Inferior parietal cortex (tissue), 1 donor: ENCODE data around the gene MYCBP2.
A peak's percentile ranks its signal among the peaks of the same experiment; 100 is the strongest.
"Not testable (repeated sequence)": the region's sequence is repeated elsewhere in the genome, so short reads cannot be mapped to it uniquely, and the experiment has no call there.

Experiments
- DNase-seq: peaks from one replicate; pipeline ENCODE4 v3.0.0-alpha.2; 2016; ENCODE audit errors: extremely low spot score

MYCBP2 gene, protein sequence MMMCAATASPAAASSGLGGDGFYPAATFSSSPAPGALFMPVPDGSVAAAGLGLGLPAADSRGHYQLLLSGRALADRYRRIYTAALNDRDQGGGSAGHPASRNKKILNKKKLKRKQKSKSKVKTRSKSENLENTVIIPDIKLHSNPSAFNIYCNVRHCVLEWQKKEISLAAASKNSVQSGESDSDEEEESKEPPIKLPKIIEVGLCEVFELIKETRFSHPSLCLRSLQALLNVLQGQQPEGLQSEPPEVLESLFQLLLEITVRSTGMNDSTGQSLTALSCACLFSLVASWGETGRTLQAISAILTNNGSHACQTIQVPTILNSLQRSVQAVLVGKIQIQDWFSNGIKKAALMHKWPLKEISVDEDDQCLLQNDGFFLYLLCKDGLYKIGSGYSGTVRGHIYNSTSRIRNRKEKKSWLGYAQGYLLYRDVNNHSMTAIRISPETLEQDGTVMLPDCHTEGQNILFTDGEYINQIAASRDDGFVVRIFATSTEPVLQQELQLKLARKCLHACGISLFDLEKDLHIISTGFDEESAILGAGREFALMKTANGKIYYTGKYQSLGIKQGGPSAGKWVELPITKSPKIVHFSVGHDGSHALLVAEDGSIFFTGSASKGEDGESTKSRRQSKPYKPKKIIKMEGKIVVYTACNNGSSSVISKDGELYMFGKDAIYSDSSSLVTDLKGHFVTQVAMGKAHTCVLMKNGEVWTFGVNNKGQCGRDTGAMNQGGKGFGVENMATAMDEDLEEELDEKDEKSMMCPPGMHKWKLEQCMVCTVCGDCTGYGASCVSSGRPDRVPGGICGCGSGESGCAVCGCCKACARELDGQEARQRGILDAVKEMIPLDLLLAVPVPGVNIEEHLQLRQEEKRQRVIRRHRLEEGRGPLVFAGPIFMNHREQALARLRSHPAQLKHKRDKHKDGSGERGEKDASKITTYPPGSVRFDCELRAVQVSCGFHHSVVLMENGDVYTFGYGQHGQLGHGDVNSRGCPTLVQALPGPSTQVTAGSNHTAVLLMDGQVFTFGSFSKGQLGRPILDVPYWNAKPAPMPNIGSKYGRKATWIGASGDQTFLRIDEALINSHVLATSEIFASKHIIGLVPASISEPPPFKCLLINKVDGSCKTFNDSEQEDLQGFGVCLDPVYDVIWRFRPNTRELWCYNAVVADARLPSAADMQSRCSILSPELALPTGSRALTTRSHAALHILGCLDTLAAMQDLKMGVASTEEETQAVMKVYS (N-terminal part only)

DNA sequence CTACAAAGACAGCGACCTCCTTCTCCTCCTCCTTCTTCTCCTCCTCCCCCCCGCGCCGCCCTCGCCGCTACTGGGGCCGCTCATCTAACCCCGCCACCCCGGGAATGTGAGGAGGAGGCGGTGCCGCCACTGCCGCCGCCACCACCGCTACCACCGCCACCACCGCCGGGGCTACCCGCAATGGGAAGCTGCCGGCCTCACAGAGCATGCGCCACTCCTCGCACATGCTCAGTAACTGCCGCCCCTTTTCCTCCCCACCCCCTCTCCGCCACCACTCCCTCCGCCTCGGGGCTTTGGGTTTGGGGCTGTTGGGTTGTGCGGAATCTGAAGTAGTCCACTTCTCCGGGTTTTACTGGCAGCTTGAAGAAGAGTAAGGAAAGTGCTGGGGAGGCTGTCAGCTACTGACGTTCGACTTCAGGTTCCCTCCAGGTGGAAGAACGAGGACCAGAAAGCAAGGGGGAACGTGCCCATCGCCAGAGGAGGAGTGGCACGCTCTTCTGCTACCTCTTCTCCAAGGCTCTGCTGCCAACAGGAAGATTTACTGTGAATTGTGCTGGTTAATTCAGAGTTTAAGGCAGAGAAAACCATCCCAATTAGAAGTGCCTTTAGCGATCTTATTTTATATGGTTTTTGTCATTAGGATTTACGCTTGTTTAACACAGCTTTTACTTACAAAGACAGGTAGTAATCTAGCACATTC, at the start of gene MYCBP2:
Gene MYCBP2 (minus strand): TSS at position 190 of the 700 bp plus-strand sequence. CDS start 319 bp downstream, outside the sequence.
- peak; percentile 97 for DNase-seq

DNA sequence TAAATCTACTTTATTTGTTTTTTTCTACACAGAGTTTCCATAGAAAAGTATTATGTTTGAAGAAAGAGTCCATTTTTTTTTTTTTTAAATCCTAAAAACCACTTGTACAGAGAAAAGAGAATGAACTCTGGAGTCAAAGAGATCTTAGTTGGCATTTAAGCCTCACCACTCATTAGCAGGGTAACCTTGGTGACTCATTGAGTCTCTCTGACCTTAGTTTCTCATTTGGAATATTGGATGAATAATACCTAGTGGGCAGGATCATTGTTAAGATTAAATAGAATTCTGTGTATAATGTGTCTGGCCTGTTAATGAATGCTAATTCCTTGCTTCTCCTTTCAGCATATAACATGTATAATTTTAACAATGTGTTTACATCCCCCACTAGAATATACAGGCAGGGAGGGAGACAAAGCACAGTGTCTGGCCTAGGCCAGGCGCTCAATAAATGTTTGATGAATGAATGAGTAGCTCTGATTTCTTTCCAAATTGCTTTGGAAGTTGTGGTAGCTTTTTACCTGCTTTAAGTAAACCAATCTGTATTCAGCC, 48.7 kb upstream of the MYCBP2 start:
- no peak for DNase-seq

DNA sequence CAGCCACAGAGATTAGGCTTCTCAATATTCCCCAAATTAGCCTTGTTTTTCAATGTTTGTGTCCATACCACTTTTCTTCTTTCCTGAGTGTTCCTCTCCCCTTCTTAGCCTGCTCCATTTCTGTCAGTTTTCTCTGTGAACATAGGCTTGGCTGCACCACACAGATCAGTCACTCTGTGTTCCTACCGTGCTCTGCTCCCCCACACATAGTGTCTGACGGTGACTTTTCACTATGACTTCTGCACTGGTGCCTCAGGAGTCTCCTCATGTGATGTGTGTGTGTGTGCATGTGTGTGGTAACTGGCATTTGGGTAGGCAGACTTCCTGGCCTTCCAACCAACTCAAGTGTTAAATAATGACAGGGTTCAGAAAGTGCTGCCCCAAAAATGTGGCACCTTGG, 47.9 kb upstream of the MYCBP2 start:
- DNase-seq: peak; percentile 10

DNA sequence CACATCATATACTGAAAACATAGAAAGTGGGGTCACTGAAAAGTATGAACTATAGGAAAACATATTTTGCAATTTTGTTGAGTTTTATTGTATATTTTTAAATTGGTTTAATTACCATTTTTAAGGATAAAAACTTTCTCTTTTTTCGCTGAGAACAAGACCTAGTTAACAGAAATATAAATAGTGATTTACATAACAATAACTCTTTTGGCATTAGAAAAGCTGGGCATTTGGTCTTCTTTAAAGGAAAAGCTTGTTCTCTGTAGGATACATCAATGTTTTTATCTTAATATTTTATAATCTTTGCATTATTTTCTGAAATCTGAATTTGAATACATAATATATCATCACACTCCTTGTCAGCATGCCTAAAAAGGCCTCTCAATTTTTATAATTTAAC, 47.4 kb upstream of the MYCBP2 start:
- no peak for DNase-seq

DNA sequence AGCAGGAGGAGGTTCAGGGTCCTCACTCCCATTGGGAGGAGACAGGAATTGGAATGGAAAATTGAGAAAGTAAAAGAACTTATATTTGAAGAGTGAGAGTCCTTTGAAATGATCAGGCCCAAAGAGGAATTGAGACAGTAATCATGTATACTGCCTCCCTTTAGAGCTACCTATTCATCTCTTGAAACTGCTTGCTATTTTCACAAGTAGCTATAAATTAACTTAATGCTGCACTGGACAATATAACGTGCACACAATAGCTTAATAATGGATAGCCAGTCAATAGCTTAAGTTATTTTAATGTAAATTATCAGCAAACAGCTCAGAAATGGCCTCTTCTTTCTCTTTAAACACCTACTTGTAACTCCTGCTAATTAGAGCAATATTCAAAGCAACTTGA, 46.6 kb upstream of the MYCBP2 start:
- no peak for DNase-seq

DNA sequence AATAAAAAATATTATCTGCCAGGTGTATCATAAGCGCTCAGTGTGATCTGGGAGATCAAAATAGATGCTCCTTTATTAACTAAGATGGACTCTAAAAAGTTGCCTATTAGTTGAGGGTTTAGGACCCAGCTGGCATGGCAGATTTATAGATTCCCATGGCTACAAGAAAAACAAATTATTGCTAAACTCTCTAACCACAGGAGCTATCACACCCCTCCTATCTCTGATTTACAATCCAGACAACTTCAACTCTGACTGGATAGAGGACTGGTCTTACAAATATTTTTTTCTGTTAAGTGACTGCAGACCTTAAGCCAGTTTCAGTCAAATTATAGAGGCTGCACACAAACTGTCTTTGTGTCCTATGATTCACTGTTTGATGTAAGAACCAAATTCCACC, 45.4 kb upstream of the MYCBP2 start:
- DNase-seq: no peak

DNA sequence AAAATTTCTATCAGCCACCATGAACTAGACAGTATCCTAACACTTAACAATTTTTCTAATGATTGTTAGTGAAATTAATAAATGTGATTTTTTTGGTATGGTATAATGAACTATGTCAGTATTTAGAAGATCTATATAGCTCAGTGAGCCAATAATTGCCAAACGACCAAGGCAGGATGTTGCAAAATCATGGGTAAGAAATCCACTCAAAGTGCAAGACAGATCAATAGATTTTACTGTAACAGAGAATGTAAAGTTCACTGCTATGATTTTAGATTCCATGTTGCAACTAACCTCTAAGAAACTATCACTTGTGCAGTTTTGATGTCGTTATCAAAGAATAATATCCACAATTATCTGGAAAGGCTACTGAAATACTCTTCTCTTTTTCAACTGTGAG, 44.0 kb upstream of the MYCBP2 start:
- DNase-seq: no peak

DNA sequence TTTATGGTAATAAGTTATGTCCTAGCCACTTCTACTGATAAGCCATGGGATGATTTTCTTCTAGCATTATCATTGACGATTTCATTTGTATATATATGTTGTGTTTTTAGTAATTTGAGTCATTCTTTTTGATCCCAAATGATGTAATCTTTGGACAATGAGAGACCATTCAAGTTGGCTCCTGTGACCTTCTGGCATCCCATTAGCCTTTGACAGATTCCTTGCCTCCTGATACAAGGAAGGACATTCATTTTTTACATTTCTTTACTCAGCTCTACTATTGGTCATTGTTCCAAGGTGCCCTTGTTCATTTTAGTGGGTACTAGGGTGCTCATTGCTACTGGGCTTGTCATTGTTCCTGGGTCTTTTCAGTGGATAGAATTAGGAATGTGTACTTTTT, 35.3 kb upstream of the MYCBP2 start:
- no peak for DNase-seq

DNA sequence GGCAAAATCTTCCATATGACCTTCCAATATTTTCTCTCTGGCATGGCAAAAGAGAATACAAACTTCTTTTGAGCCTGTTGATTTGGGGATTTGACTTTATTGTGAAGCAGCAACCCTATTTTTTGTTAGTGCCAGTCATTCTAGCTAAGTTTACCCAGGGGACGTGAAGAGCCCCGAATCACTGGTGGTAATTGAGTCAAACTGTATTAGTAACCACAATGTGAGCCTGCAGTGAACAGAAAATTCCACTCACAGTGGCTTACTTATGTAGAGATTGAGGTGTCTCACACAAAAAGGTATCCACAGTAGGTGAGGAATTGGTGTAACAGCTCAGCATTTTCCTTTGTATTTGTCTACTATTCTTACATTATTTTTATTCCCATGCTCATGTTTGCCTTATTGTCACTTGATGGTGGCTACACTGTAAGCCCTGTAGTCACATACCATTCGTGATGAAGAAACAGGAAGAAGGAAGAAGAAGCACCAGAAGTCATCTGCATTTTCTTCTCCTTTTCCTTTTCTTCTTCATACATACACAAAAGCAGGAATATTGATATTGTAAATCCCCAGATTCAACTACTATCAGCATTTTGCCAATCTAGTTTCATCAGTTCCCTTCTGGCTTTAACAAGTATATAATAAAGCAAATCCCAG, 33.3 kb upstream of the MYCBP2 start:
- DNase-seq: no peak

DNA sequence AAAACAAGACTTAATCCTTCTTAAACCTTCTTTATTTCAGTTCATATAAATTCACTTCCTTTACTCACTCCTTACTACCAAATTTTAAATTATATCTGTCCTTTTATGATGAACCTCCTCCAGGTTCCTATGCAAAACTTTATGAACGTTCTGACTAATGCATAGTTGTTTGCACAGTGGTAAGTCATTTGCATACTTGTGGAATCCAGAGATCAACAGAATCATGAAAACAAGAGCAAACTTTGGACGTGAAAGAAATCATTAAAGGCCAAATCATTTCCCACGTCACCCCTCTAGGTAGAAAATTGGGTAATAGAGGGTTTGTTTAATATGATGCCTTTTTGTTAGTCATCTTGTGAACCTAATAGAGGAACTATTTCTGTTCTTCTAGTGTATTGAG, 32.3 kb upstream of the MYCBP2 start:
- DNase-seq: no peak

DNA sequence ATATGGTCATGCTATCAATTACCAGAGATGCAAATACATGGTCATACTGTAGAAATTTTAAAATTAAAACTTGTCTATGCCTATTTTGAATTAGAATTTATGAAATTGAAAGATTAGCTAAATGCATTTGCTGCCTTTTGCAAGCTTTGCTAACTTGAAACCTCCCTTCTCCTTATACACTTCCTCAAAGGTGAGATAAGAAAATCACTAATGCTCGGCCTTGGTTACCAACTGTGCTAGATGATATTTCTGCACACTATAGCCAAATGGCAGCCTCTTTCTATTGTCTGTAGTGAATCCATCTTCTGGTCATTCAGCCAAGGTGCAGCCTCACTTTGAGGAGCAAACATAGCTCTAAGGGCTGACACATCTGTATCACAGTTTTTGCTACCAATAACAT, 31.1 kb upstream of the MYCBP2 start:
- DNase-seq: no peak

DNA sequence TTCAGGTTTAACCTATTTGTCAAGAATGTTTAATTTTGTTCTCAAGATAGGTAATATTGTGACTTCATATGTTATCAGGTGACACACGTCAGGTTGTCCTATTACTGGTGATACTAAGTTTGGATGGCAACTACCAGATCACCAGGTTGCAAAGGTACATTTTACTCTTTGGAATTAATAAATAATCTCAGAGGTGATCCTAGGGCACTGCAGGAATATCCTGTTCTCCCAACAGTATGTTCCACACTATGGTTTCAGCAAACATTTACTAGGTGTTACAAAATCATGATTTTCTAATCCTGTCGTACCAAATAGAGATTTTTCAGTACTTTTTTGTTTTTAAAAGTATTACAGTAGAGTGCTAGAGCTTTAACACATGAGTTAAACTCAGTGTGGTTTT, 29.3 kb upstream of the MYCBP2 start:
- DNase-seq: no peak

DNA sequence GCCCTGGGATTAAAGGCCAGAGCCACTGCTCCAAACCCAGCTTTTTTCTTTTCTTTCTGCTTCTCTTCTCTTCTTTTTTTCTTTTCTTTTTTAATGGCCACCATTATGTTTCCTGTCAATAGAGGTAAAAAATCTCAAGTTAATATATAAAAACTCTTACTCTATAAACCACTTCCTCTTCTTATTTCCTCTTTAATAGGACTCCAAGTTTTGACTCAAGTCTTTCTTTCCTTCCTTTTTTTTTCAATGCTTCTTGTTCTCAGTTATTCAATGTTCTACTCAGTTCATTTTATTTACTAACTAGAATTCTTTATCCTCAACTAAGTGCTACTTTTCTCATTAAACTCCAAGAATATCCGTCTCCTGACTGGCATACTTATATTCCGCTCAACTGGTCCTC, 27.1 kb upstream of the MYCBP2 start:
- no peak for DNase-seq

DNA sequence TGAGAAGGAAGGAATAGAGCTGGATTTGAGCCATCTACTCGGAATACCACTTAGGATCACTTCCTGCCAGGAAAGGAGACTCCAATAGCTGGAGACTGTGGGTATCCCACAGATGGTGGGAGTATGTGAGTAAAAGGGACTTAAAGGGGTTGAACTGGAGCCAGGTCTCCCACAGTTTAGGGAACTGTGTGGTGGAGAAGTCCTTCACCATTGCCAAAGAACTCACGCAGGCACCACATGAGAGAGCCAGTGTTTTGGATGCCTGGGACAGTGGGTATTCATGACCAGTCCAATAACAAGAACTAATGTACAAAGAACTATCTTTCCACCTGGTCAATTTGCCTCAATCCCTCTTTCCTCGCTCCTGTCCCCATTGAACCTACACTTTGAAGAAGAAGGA, 24.4 kb upstream of the MYCBP2 start:
- no peak for DNase-seq

DNA sequence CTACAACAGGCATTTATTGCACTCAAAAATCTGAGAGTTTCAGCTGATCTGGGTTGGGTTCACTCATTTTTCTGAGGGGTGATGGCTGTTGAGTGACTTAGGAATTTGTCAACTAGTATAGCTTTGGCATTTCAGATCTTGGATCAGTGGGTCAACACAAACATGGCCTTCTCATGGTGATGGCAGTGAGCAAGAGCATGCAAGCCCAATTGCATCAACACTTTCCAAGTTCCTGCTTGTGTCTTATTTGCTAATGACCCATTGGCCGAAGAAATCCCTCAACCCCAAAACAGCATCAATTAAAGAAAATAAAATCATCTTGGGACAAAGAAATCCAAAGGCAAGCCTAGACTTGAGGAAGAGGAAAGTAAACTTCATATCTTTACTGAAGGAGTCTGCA, 23.9 kb upstream of the MYCBP2 start:
- DNase-seq: no peak

DNA sequence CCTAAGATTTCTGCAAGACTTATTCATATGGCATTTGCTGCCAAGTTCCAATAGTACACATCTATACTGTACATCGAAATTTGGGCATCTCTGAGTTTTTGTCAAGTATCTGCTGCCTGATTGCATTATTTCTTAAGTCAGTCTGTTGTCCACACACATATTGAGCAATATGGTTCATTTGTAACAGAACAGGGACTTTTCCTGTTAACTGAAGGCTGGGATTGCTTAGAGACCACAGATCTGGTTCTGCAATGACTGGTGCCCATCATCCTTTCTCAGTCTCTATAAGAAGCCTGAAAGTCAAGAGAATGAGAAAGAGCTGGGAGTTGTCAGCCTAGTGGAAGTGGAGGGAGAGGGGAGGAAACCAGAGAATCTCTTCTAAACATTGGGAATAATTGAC, 22.5 kb upstream of the MYCBP2 start:
- DNase-seq: no peak

DNA sequence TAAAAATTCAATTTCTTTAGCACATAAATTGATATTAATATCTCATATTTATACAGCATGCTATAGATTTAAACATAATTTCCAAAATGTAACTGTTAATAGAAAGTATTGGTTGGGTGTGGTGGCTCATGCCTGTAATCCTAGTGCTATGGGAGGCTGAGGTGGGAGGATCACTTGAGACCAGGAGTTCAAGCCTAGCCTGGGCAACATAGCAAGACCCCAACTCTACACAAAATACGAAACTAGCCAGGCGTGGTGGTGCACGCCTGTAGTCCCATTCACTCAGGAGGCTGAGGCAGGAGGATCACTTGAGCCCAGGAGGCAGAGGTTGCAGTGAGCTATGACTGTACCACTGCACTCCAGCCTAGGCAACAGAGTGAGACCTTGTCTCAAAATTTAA, 20.5 kb upstream of the MYCBP2 start:
- not testable (repeated sequence) for DNase-seq

DNA sequence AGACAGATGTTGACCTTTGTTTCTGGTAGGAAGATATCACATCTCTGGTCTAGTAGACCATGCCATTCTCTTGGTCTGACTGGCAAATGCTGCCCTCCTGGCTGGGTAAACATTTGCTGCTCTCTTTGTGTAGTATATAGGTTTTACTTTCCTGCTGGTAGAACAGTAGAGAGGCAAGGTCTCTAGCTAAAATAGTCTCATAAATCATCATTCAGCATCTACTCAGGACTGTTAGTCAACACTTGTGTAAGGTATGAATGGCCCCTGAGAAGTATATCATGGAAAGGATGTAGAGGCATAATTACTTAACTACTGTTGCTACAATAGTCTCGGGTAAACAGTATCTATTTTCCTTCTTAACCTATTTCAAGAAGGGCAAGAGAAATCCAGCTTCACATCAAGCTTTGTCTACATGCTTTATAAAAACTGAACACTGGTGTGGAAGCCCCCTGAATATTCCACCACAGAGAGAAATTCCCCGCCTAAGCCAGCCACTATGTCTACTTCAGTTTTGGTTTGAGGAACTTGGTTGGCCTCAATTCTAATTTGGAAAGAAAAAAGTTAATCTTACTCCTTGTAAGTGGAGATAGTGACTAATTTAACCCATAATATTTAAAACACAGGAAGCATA, 18.4 kb upstream of the MYCBP2 start:
- DNase-seq: no peak

DNA sequence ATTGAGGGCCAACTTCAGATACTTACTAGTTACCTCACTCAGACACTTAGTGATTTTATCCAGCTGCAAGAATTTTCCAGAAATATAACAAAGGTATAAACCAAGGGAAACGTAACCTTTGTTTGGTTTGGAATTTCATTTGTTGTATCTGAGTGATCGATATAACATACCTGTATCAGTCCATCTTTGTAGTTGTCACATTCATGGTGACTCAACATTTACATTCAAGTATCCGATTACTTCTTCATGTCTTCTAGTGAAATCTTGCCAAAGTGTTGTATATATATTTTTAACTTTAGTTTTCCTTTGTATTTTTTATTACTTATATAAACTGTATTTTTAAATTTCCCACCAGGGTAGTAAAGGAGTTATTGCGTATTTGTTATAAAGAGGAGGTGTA, 16.9 kb upstream of the MYCBP2 start:
- DNase-seq: no peak

DNA sequence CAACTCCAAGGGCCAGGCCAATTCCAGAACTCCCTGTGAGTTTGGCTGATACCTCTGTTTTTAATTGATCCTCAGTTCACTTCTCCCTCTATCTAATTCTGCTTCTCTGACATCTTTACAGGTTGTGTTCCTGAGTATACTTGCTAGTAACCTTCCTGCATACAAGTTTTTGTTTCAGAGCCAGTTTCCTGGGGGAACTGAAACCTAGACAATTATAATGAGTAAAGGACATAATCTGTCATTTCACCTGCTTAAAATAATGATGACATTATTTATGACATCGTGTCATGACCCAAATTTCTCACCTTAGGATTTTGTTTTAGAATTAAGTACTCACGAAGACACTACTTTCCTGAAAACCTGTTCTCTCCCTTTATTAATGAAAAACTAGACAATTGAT, 12.5 kb upstream of the MYCBP2 start:
- DNase-seq: no peak
